Measurements from ENCODE around the gene GLDN. TPM values are rescaled to one million over a fixed set of nuclear protein-coding genes. Genes with fewer than 3 reads are reported as not detected.

GLDN gene
- total RNA-seq, 4 donors from 2014 or later: 0.77 to 11.8 (median 3.7) TPM

DNA sequence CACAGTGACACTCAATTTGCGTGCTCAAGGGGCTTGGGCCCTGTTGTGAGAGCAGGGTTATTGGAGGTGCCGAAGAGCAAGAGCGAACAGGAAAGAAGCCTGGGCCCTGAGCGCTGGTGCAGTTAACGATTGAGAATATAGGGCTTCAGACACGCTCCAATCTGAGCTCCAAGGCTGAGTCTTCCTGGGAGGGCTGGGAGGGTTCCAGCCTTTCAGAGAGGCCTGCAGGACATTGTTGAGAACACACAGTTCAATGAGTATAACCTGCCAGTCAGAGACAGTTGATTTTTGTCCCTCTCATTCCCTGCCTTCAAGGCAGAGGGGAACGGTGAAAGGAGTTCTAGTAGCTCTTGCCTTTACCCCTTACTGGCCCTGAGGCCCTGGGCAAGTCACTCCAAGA is 47.3 kb downstream of the GLDN start:
- no peaks in the 10 kb centered on the region for H3K9me3 ChIP-seq
- H3K36me3 ChIP-seq: no peaks in the 10 kb centered on the region
- intact Hi-C loops (cut with DNase I; ENCODE audit: low total_unique reads): no loop called here
- no peak for DNase-seq
- H3K4me1 ChIP-seq: no peaks in the 10 kb centered on the region
- no peaks in the 10 kb centered on the region for H3K27me3 ChIP-seq
- TF ChIP-seq, protein P1, sequence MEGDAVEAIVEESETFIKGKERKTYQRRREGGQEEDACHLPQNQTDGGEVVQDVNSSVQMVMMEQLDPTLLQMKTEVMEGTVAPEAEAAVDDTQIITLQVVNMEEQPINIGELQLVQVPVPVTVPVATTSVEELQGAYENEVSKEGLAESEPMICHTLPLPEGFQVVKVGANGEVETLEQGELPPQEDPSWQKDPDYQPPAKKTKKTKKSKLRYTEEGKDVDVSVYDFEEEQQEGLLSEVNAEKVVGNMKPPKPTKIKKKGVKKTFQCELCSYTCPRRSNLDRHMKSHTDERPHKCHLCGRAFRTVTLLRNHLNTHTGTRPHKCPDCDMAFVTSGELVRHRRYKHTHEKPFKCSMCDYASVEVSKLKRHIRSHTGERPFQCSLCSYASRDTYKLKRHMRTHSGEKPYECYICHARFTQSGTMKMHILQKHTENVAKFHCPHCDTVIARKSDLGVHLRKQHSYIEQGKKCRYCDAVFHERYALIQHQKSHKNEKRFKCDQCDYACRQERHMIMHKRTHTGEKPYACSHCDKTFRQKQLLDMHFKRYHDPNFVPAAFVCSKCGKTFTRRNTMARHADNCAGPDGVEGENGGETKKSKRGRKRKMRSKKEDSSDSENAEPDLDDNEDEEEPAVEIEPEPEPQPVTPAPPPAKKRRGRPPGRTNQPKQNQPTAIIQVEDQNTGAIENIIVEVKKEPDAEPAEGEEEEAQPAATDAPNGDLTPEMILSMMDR (IDR thresholded peaks at IDR 0.05): no peak
- TF ChIP-seq POLR2A (IDR thresholded peaks at IDR 0.05): no peak
- H3K27ac ChIP-seq: no peak overlapping the region
- H3K4me3 ChIP-seq: no peak overlapping the region

DNA sequence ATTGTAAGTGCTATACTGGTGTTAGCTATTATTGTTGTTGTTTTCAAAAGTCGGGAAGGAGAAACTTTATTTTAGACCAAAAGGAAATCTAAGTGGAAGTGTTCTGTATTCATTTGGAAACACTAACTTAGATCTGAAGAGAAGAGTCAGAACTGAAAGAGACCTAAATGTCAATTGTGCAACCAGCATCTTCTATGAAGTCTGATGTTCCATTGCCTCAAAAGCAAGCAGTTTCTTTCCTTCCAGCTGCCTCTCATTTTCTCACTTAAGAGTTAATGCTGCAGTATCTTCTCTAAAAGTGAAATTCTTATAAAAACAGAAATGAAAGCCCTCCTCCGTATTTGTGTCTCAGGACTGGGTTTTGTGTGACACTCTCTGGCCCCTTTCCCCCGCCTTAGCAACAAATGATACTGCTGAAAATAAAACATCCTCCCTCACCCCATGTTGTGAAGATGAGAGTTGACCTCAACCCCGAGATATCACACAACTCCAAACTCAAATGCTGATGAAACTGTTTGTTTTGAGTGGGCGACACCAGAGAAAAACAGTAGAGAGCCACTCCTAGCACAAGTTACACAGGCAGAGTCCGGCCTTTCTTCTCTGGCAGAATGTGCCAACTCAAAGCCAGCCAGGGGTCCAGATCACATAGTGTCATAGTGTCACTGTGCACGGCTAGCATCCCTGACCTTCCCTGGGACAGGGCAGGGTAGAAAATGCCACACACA is 48.9 kb downstream of the GLDN start:
- H3K27me3 ChIP-seq: no peaks in the 10 kb centered on the region
- H3K36me3 ChIP-seq: no peaks in the 10 kb centered on the region
- H3K4me1 ChIP-seq: no peaks in the 10 kb centered on the region
- intact Hi-C loops (cut with DNase I; ENCODE audit: low total_unique reads): no loop called here
- no peaks in the 10 kb centered on the region for H3K9me3 ChIP-seq
- no peak for DNase-seq
- no peak overlapping the region for H3K4me3 ChIP-seq
- no peak overlapping the region for H3K27ac ChIP-seq
- TF ChIP-seq POLR2A (IDR thresholded peaks at IDR 0.05): no peak
- TF ChIP-seq, protein P1 (IDR thresholded peaks at IDR 0.05): no peak

DNA sequence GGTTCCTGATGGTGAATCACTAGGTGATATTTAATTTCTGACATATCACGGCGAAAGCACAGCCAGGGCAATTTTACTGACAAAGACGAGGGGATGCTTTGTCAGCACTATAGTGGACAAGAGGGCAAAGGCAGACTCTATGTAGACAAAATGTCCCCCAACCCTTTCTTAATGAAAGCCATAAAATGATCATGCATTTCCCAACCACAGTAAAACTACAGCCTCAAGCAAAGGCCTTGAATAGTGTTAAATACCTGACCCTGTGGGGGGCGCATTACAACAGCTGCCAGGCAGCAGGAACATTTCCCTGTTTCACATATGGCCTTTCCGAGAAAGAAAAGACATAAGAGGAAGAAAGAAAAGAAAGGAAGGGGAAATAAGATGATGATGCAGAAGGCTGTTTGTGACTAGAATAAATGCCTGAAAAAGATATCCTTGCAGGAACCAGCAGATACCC is 49.5 kb downstream of the GLDN start:
- intact Hi-C loops (cut with DNase I; ENCODE audit: low total_unique reads): no loop called here
- H3K36me3 ChIP-seq: no peaks in the 10 kb centered on the region
- no peaks in the 10 kb centered on the region for H3K9me3 ChIP-seq
- no peaks in the 10 kb centered on the region for H3K27me3 ChIP-seq
- H3K4me3 ChIP-seq: no peak overlapping the region
- TF ChIP-seq POLR2A (IDR thresholded peaks at IDR 0.05): no peak
- TF ChIP-seq, protein P1 (IDR thresholded peaks at IDR 0.05): no peak
- H3K27ac ChIP-seq: no peak overlapping the region
- DNase-seq: no peak
- no peaks in the 10 kb centered on the region for H3K4me1 ChIP-seq

DNA sequence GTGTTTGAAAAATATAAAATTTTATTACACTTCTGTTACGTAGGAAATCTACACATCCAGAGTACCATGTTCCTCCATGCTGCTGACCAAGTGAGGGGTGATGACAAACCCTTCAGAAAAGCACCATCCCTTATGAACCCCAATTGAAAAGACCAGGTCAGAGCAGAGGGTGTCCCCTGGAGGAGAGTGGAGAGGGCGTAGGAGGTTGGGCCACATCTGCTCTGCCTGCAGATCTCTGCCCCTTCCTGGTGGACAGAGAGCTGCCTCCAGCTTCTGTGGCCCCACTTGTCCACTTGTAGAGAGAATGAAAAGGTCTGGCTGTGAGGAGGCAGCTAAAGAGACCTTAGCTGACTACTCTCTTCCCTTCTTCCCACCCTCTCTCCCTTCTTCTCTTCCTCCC is 55.5 kb downstream of the GLDN start:
- Histone ChIP-seq H3K27ac (no peak overlapping the region), H3K27me3 (no peaks in the 10 kb centered on the region), H3K4me3 (no peak overlapping the region), H3K9me3 (no peaks in the 10 kb centered on the region), H3K4me1 (no peaks in the 10 kb centered on the region), H3K36me3 (no peaks in the 10 kb centered on the region)
- TF ChIP-seq POLR2A (IDR thresholded peaks at IDR 0.05): no peak
- TF ChIP-seq, protein P1 (IDR thresholded peaks at IDR 0.05): no peak
- DNase-seq: no peak
- intact Hi-C loops (cut with DNase I; ENCODE audit: low total_unique reads): no loop called here

DNA sequence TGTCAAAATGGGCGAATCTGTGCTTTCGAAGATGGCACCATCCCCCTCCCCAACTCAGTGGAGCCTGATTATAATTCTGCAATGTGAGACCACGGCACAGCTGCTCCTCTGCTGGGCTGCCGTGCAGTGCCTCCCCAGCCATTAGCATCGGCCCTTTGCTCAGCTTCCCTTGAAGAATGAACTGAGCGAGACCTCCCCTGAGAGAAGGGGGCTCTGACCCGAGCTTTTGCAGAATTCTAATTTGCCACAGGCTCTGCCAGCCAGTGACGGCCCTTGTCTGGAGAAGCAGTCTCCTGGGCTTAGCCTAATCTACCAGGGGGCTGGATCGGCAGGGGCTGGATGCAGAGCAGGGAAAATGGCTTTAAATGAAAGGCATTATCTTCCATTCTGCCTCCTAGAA is 57.2 kb downstream of the GLDN start:
- Histone ChIP-seq H3K36me3 (no peaks in the 10 kb centered on the region), H3K4me1 (no peaks in the 10 kb centered on the region), H3K9me3 (no peaks in the 10 kb centered on the region), H3K27me3 (no peaks in the 10 kb centered on the region), H3K4me3 (no peak overlapping the region), H3K27ac (no peak overlapping the region)
- intact Hi-C loops (cut with DNase I; ENCODE audit: low total_unique reads): no loop called here
- TF ChIP-seq POLR2A (IDR thresholded peaks at IDR 0.05): no peak
- TF ChIP-seq, protein P1 (IDR thresholded peaks at IDR 0.05): no peak
- DNase-seq: no peak
